GM10248 (cell line): ENCODE measurements around the gene RPL22.

ENCODE experiments used
- CTCF ChIA-PET: fragments of 300-600 bp; sonication (Branson Sonifier 250); formaldehyde crosslinking; extraction: SDS; loops from one replicate; lab custom pipeline; 2021; ENCODE audit warnings: antibody characterized with exemption; lab: Yijun Ruan, JAX
- POLR2A ChIA-PET: fragments of 350-650 bp; sonication (Branson Sonifier 250); formaldehyde crosslinking; extraction: SDS; loops from one replicate; lab custom pipeline; 2020; ENCODE audit warnings: antibody characterized with exemption; lab: Yijun Ruan, JAX
- DNase-seq: peaks from one replicate; pipeline ENCODE4 v3.0.0; 2012; ENCODE audit errors: extremely low spot score
- CTCF ChIP-seq: IDR thresholded peaks from 2 replicates; pipeline ENCODE4 v1.5.1; 2012; ENCODE audit warnings: mild to moderate bottlenecking, low read depth; ENCODE audit errors: extremely low read depth, missing control alignments, control extremely low read depth

The RPL22 gene

GRCh38 chr1:6174621-6175410 is 24.6 kb downstream of the RPL22 start:
- ChIA-PET CTCF (no interaction called here), POLR2A (no interaction called here)
- no peak for DNase-seq
- no peak for TF ChIP-seq CTCF

GRCh38 chr1:6172549-6172948 is 26.8 kb downstream of the RPL22 start:
- POLR2A ChIA-PET = no interaction called here
- DNase-seq = no peak
- TF ChIP-seq CTCF = no peak
- CTCF ChIA-PET = no interaction called here

- no peak for DNase-seq
- TF ChIP-seq CTCF = peak; percentile 39
- ChIA-PET CTCF (no interaction called here), POLR2A (no interaction called here)
Measured at GRCh38 chr1:6171548-6172124, 27.8 kb downstream of the RPL22 start.

GRCh38 chr1:6170742-6171201 is 28.6 kb downstream of the RPL22 start:
- ChIA-PET CTCF (no interaction called here), POLR2A (no interaction called here)
- no peak for TF ChIP-seq CTCF
- no peak for DNase-seq

GRCh38 chr1:6170116-6170741 is 29.2 kb downstream of the RPL22 start:
- ChIA-PET CTCF (no interaction called here), POLR2A (no interaction called here)
- no peak for TF ChIP-seq CTCF

GRCh38 chr1:6168947-6169586 is 30.3 kb downstream of the RPL22 start:
- ChIA-PET CTCF (no interaction called here), POLR2A (no interaction called here)
- TF ChIP-seq CTCF = no peak
- DNase-seq = no peak

More at GRCh38 chr1:6170116-6170741, 29.2 kb downstream of the RPL22 start:
- DNase-seq = no peak
